A673 (cell line): Measurements from ENCODE around the gene CCDC97. TPM values are rescaled to one million over a fixed set of nuclear protein-coding genes. Genes with fewer than 3 reads are reported as not detected.

ENCODE experiments used
- BruUV-seq: library from RNA; stranded (reverse); fragments of 400-500 nt; replicated peaks from 2 replicates; lab custom pipeline; 2021; lab: Mats Ljungman, UMichigan
- CTCF ChIA-PET: fragments of 300-600 bp; sonication (Branson Sonifier 250); formaldehyde crosslinking; loops from one replicate; lab custom pipeline; 2022; ENCODE audit warnings: antibody characterized with exemption; lab: Charles Lee
- POLR2A ChIA-PET: fragments of 300-600 bp; sonication (Branson Sonifier 250); formaldehyde crosslinking; loops from one replicate; lab custom pipeline; 2022; ENCODE audit warnings: antibody characterized with exemption; ENCODE audit not compliant: low non-redundant PET; lab: Charles Lee
- DNase-seq: peaks from one replicate; pipeline ENCODE4 v3.0.0-alpha.2; 2015; ENCODE audit warnings: low spot score
- H3K27ac ChIP-seq: fragments of 200-600 bp; sonication (generic); 2 replicates; pipeline ENCODE4 v1.5.1; 2016; ENCODE audit warnings: mixed run types, low read depth, mild to moderate bottlenecking, mixed read lengths, antibody characterized with exemption, low read length; ENCODE audit not compliant: poor library complexity, severe bottlenecking
- H3K27me3 ChIP-seq: fragments of 200-600 bp; sonication (generic); replicated peaks from 2 replicates; pipeline ENCODE4 v1.6.1; 2017; ENCODE audit warnings: mixed run types, low read depth, mild to moderate bottlenecking, mixed read lengths, antibody characterized with exemption, low read length; ENCODE audit not compliant: insufficient read depth, poor library complexity
- H3K36me3 ChIP-seq: fragments of 200-600 bp; sonication (generic); 2 replicates; pipeline ENCODE4 v1.6.1; 2016; ENCODE audit warnings: mixed run types, mild to moderate bottlenecking, mixed read lengths, antibody characterized with exemption, low read length; ENCODE audit not compliant: insufficient read depth, poor library complexity, severe bottlenecking
- H3K4me1 ChIP-seq: fragments of 200-600 bp; sonication (generic); 2 replicates; pipeline ENCODE4 v1.6.1; 2017; ENCODE audit warnings: mixed run types, mild to moderate bottlenecking, mixed read lengths, antibody characterized with exemption, low read length; ENCODE audit not compliant: insufficient read depth, poor library complexity, severe bottlenecking
- H3K4me3 ChIP-seq: fragments of 200-600 bp; sonication (generic); 2 replicates; pipeline ENCODE4 v1.5.1; 2016; ENCODE audit warnings: low read depth, mixed run types, mild to moderate bottlenecking, mixed read lengths, low read length; ENCODE audit not compliant: poor library complexity, severe bottlenecking
- H3K9me3 ChIP-seq: fragments of 200-600 bp; sonication (generic); 2 replicates; pipeline ENCODE4 v1.6.1; 2016; ENCODE audit warnings: mixed run types, low read depth, mild to moderate bottlenecking, mixed read lengths, antibody characterized with exemption, low read length; ENCODE audit not compliant: poor library complexity, severe bottlenecking
- EZH2 ChIP-seq: fragments of 200-600 bp; sonication (generic); IDR thresholded peaks from 2 replicates; pipeline ENCODE4 v1.6.1; 2017; ENCODE audit warnings: borderline replicate concordance, low read depth, mild to moderate bottlenecking, mixed read lengths, antibody characterized with exemption, low read length; ENCODE audit not compliant: poor library complexity, severe bottlenecking
- intact Hi-C: fragments of 100-400 bp; cut with micrococcal nuclease; formaldehyde crosslinking; loops from one replicate; pipeline ENCODE4 v1.10.0; 2022; ENCODE audit not compliant: unreplicated experiment
- total RNA-seq: library from RNA; stranded (reverse); gene quantifications from 2 replicates; pipeline ENCODE4 v1.2.3, GENCODE V29; 2021
- TF ChIP-seq, protein P1 (sequence below): fragments of 300-800, 200-600 bp; sonication (generic); conservative IDR thresholded peaks from 2 replicates; pipeline ENCODE4 v1.5.1; 2017; ENCODE audit warnings: low read depth, mild to moderate bottlenecking, antibody characterized with exemption, low read length, moderate library complexity, mixed read lengths

Gene CCDC97
- total RNA-seq, 1 experiment from 2014 or later, result 40.8 TPM

DNA sequence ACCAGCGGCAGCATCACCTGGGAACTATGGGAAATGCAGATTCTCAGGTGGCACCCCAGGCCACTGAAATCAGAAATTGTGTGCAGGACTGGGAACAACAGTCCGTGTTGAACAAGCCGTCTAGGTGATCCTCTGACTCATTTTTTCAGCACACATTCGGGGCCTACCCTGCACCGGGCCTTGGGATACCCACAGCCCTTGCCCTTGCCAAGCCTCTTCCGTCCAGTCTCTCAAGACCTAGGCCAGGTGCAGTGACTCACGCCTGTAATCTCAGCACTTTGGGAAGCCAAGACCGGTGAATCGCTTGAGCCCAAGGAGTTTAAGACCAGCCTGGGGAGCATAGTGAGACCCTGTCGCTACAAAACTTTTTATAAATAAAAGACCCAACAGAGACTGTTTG is 25.5 kb downstream of the CCDC97 start:
- TF ChIP-seq, protein P1, sequence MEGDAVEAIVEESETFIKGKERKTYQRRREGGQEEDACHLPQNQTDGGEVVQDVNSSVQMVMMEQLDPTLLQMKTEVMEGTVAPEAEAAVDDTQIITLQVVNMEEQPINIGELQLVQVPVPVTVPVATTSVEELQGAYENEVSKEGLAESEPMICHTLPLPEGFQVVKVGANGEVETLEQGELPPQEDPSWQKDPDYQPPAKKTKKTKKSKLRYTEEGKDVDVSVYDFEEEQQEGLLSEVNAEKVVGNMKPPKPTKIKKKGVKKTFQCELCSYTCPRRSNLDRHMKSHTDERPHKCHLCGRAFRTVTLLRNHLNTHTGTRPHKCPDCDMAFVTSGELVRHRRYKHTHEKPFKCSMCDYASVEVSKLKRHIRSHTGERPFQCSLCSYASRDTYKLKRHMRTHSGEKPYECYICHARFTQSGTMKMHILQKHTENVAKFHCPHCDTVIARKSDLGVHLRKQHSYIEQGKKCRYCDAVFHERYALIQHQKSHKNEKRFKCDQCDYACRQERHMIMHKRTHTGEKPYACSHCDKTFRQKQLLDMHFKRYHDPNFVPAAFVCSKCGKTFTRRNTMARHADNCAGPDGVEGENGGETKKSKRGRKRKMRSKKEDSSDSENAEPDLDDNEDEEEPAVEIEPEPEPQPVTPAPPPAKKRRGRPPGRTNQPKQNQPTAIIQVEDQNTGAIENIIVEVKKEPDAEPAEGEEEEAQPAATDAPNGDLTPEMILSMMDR, result no peak
- TF ChIP-seq EZH2, result no peak
- Histone ChIP-seq H3K9me3 (no peaks in the 10 kb centered on the region), H3K27ac (no peak overlapping the region), H3K36me3 (peaks cover 28% of the 10 kb centered on the region), H3K27me3 (no peaks in the 10 kb centered on the region), H3K4me3 (no peak overlapping the region), H3K4me1 (no peaks in the 10 kb centered on the region)
- ChIA-PET POLR2A (interaction anchor here (0.6 kb wide), 2 partner anchors 14 to 28 kb away, joined by 4 to 10 read pairs; no protein-coding TSS in a partner anchor), CTCF (no interaction called here)
- intact Hi-C loops, result no loop called here
- DNase-seq, result no peak
- no TSS peak for BruUV-seq

DNA sequence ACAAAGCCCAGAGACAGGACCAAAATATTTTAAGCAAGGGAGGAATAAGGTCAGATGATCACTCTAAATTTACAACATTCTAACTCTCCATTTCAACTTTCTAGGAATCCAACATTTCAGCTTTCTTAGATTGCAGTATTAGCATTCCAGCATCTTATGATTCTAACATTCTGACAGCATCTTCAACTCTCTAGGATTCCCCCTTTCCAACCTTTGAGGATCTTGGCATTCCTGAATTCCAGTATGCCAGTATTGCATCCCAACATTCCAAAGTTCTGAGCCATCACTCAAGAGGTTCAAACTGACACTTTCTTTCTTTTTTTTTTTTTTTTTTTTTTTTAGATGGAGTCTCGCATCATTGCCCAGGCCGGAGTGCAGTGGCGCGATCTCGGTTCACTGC is 30.0 kb downstream of the CCDC97 start:
- TF ChIP-seq, protein P1, result no peak
- TF ChIP-seq EZH2, result no peak
- Histone ChIP-seq H3K36me3 (peaks cover 47% of the 10 kb centered on the region), H3K9me3 (no peaks in the 10 kb centered on the region), H3K27ac (no peak overlapping the region), H3K27me3 (no peaks in the 10 kb centered on the region), H3K4me1 (no peaks in the 10 kb centered on the region), H3K4me3 (no peak overlapping the region)
- ChIA-PET CTCF (no interaction called here), POLR2A (no interaction called here)
- no peak for DNase-seq
- BruUV-seq, result TSS peak; percentile 71
- intact Hi-C loops, result no loop called here

DNA sequence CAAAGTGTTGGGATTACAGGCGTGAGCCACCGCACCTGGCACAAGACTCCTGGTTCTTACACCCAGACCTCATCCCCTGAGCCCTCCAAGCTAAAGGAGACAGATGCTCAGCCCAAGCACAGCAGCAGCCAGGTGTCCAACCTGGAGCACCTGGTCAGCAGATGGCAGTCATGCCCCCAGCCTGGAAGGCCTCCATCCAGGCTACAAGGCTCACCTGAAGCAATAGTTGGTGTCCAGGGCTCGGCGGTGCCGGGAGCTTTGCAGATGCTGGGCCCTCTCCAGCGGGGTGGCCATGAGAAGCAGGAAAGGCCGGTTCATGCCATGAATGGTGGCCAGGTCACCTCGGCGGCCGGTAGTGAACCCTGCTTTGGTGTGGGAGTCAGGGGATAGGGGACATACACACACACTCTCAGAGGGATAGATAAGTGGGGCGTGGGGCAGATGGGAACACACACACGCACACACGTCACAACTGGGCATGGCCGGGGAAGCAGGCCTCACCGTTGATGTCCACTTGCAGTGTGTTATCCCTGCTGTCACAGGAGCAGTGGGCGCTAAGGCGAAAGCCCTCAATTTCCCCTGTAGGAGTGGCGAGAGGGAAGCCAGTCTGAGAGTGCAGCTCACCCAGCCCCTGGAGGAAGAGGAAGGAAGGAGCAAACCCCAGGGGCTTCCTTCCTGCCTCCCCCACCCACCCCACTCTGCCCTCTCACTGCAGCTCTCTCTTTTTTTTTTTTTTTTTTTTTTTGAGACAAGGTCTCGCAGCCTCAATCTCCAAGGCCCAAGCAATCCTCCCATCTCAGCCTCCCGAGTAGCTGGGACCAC is 31.9 kb downstream of the CCDC97 start:
- intact Hi-C loops, result no loop called here
- DNase-seq, result no peak
- POLR2A ChIA-PET, result interaction anchor here (0.6 kb wide), 1 partner anchor 67 kb away, joined by 9 read pairs; no protein-coding TSS in a partner anchor
- no peaks in the 10 kb centered on the region for H3K9me3 ChIP-seq
- no peak overlapping the region for H3K4me3 ChIP-seq
- no peaks in the 10 kb centered on the region for H3K27me3 ChIP-seq
- TF ChIP-seq EZH2, result no peak
- TF ChIP-seq, protein P1, result no peak
- peaks cover 49% of the 10 kb centered on the region for H3K36me3 ChIP-seq
- no TSS peak for BruUV-seq
- no peak overlapping the region for H3K27ac ChIP-seq
- H3K4me1 ChIP-seq, result no peaks in the 10 kb centered on the region
- CTCF ChIA-PET, result interaction anchor here (0.7 kb wide), 1 partner anchor 37 kb away, joined by 7 read pairs; no protein-coding TSS in a partner anchor
